GM12878 (cell line): ENCODE data around the gene SOX18. TPM values are rescaled to one million over a fixed set of nuclear protein-coding genes. Genes with fewer than 3 reads are reported as not detected.

Experiments
- ATF7 ChIP-seq: fragments of 450-650 bp; IDR thresholded peaks from 2 replicates; pipeline ENCODE4 v1.6.1; 2016; ENCODE audit warnings: low read depth, mild to moderate bottlenecking
- BACH1 ChIP-seq: fragments of 450-650 bp; IDR thresholded peaks from 2 replicates; pipeline ENCODE4 v1.6.1; 2017; ENCODE audit warnings: mild to moderate bottlenecking, borderline replicate concordance
- CHD4 ChIP-seq: fragments of 200-600 bp; sonication (generic); IDR thresholded peaks from 2 replicates; pipeline ENCODE4 v1.6.1; 2016; ENCODE audit warnings: mild to moderate bottlenecking
- EZH2 ChIP-seq: IDR thresholded peaks from 2 replicates; pipeline ENCODE4 v1.6.1; 2012; ENCODE audit warnings: low read depth, mild to moderate bottlenecking, control low read depth, inconsistent platforms, low read length, borderline replicate concordance; ENCODE audit not compliant: control insufficient read depth
- HCFC1 ChIP-seq: fragments of 150-350 bp; IDR thresholded peaks from 2 replicates; pipeline ENCODE4 v1.6.1; 2014; ENCODE audit warnings: low read length
- HDAC6 ChIP-seq: fragments of 200-600 bp; sonication (generic); IDR thresholded peaks from one replicate; pipeline ENCODE4 v1.8.0; 2017; ENCODE audit warnings: antibody characterized with exemption; ENCODE audit not compliant: unreplicated experiment
- IRF4 ChIP-seq: IDR thresholded peaks from 2 replicates; pipeline ENCODE4 v1.6.1; 2011; ENCODE audit warnings: low read depth, low read length
- MAX ChIP-seq: IDR thresholded peaks from 2 replicates; pipeline ENCODE4 v1.6.1; 2012; ENCODE audit warnings: low read depth, low read length, improper control_type of control experiment
- MEF2B ChIP-seq: fragments of 450-650 bp; IDR thresholded peaks from 2 replicates; pipeline ENCODE4 v1.6.1; 2018; ENCODE audit warnings: mild to moderate bottlenecking, moderate library complexity; ENCODE audit not compliant: partially characterized antibody, poor library complexity, severe bottlenecking
- NFIC ChIP-seq: IDR thresholded peaks from 2 replicates; pipeline ENCODE4 v1.6.1; 2012; ENCODE audit warnings: low read depth, mild to moderate bottlenecking, inconsistent platforms, low read length, moderate library complexity
- POLR2AphosphoS2 ChIP-seq: IDR thresholded peaks from 2 replicates; pipeline ENCODE4 v1.6.1; 2011; ENCODE audit warnings: low read depth, mild to moderate bottlenecking, low read length, improper control_type of control experiment, moderate library complexity
- STAT3 ChIP-seq: IDR thresholded peaks from 2 replicates; pipeline ENCODE4 v1.6.1; 2011; ENCODE audit warnings: low read depth, low read length, improper control_type of control experiment
- ZBTB4 ChIP-seq: fragments of 450-650 bp; formaldehyde crosslinking; IDR thresholded peaks from 2 replicates; pipeline ENCODE4 v1.4.0; 2022; ENCODE audit warnings: mild to moderate bottlenecking, moderate library complexity
- polyA plus RNA-seq, 11 experiments: library from polyadenylated mRNA; depleted of rRNA in 4 of 11; unstranded in 6 of 11; stranded (reverse) in 5 of 11; fragments of >200 nt; fragmentation: Nextera tagmentation in 4 of 11; fragmentation: Illumina TruSeq in 1 of 11; extraction: Ambion mirVana in 4 of 11; extraction: Trizol in 1 of 11; gene quantifications; 1 replicate in 1 of 11; 2 replicates in 10 of 11; pipeline versions ENCODE4 v1.2.1 to v1.2.3, GENCODE V29; 2011 to 2016; ENCODE audit warnings: inconsistent platforms in 2 of 11, missing spikeins in 2 of 11, low read depth in 1 of 11
- total RNA-seq, 4 experiments: library from RNA; depleted of rRNA in 3 of 4; stranded (reverse); fragments of >200 nt in 3 of 4; fragmentation: Illumina TruSeq in 1 of 4; extraction: Trizol in 1 of 4; gene quantifications; 2 replicates each; pipeline versions ENCODE4 v1.2.1 to v1.2.3, GENCODE V29; 2013 to 2021
- TF ChIP-seq, protein P1 (sequence below): fragments of 450-650 bp; IDR thresholded peaks from 2 replicates; pipeline ENCODE4 v1.6.1; 2017; ENCODE audit warnings: borderline replicate concordance

SOX18 gene
- total and polyA plus RNA-seq, 10 of the 15 experiments (the other 5 are each of a cell fraction or from before 2014, with no cell fraction given): 0.05 to 5.6 (median 0.28) TPM; not detected in 3

DNA sequence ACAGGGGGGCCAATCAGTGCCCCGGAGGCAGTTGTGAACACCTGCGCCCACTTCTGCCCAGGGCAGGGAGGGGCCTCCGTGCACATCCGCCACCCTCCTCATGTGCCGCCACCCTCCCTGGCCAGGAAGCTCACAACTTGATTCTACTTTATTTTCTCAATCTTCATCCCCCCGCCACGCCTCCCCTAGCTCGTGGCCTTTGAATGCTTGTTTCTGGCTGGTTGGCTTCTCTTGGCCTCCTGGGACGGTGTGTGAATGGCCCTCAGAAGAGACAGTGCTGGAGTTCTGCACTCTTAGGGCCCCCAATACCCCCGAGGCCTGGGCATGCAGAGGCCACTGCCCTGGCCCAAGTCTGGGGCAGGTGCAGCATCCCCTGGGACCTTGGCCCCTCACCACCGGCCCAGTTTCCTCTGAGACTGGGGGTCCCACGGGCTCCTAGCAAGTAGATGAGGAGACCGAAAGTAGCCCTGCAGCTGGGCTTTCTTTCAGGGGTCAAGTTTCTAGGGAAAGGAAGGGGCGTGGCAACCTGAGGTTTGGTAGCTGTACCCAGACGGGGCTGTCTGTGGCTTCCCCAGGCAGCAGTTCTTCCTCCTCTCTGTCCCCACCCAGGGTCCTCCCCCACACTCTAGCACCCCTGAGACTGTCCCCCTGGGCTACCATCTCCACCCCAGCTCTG lies 28.6 kb upstream of the SOX18 start (continued):
- TF ChIP-seq ZBTB4 (CRISPR knock-in tag) (no peak), POLR2AphosphoS2 (no peak; the same call in 1 of the 2 replicates), NFIC (no peak), EZH2 (no peak), MEF2B (peak; percentile 83), MAX (no peak; the same call in 1 of the 2 replicates), CHD4 (no peak), ATF7 (no peak), HCFC1 (no peak), IRF4 (no peak), BACH1 (no peak), HDAC6 (no peak), STAT3 (no peak)
- TF ChIP-seq, protein P1, sequence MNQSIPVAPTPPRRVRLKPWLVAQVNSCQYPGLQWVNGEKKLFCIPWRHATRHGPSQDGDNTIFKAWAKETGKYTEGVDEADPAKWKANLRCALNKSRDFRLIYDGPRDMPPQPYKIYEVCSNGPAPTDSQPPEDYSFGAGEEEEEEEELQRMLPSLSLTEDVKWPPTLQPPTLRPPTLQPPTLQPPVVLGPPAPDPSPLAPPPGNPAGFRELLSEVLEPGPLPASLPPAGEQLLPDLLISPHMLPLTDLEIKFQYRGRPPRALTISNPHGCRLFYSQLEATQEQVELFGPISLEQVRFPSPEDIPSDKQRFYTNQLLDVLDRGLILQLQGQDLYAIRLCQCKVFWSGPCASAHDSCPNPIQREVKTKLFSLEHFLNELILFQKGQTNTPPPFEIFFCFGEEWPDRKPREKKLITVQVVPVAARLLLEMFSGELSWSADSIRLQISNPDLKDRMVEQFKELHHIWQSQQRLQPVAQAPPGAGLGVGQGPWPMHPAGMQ: no peak
